CD4-positive, alpha-beta T cell treated with Interleukin-15 for 1 hour (primary cell): Measurements from ENCODE around the gene NKAIN4.

Source experiments
- DNase-seq: peaks from one replicate; pipeline ENCODE4 v3.0.0-alpha.2; 2020

The NKAIN4 gene

GRCh38 chr20:63254232-63254605 is at the start of gene NKAIN4:
Gene NKAIN4 (minus strand): TSS chr20:63254463. CDS start chr20:63254450, 13 bp downstream.
- no peak for DNase-seq

- no peak for DNase-seq
Observed at GRCh38 chr20:63303095-63303666, 48.9 kb upstream of the NKAIN4 start.

GRCh38 chr20:63301671-63302070 is 47.4 kb upstream of the NKAIN4 start:
- DNase-seq: no peak

- DNase-seq: no peak
Observed at GRCh38 chr20:63298731-63299312, 44.6 kb upstream of the NKAIN4 start.

GRCh38 chr20:63297796-63298572 is 43.7 kb upstream of the NKAIN4 start:
- no peak for DNase-seq

GRCh38 chr20:63297371-63297781 is 43.1 kb upstream of the NKAIN4 start:
- no peak for DNase-seq

GRCh38 chr20:63296531-63297299 is 42.5 kb upstream of the NKAIN4 start:
- DNase-seq: no peak

- no peak for DNase-seq
Observed at GRCh38 chr20:63295846-63296245, 41.6 kb upstream of the NKAIN4 start.

- no peak for DNase-seq
Observed at GRCh38 chr20:63295422-63295821, 41.2 kb upstream of the NKAIN4 start.

- DNase-seq: no peak
Observed at GRCh38 chr20:63295018-63295417, 40.8 kb upstream of the NKAIN4 start.

- DNase-seq: no peak
Observed at GRCh38 chr20:63294536-63294900, 40.3 kb upstream of the NKAIN4 start.

GRCh38 chr20:63293871-63294535 is 39.7 kb upstream of the NKAIN4 start:
- DNase-seq: no peak

GRCh38 chr20:63293456-63293855 is 39.2 kb upstream of the NKAIN4 start:
- DNase-seq: no peak

- no peak for DNase-seq
Observed at GRCh38 chr20:63292904-63293303, 38.6 kb upstream of the NKAIN4 start, which contains the start of gene COL20A1. Gene COL20A1 (plus strand): TSS chr20:63293186. CDS start chr20:63295108, 1,922 bp downstream.

GRCh38 chr20:63292292-63292701 is 38.0 kb upstream of the NKAIN4 start:
- no peak for DNase-seq

- no peak for DNase-seq
Observed at GRCh38 chr20:63291811-63292210, 37.5 kb upstream of the NKAIN4 start.

- peak; percentile 42 for DNase-seq
Observed at GRCh38 chr20:63290677-63291472, 36.6 kb upstream of the NKAIN4 start.

- DNase-seq: no peak
Observed at GRCh38 chr20:63290136-63290676, 35.9 kb upstream of the NKAIN4 start.

- no peak for DNase-seq
Observed at GRCh38 chr20:63289311-63290135, 35.3 kb upstream of the NKAIN4 start.

- no peak for DNase-seq
Observed at GRCh38 chr20:63288581-63289251, 34.5 kb upstream of the NKAIN4 start.
